Stimulated activated naive B cell treated with anti-CD40 and anti-IgM and Interleukin-4, amounts not matched to agents 10 μg/mL and 1 μg/mL and 100 μg/mL, for 72 hours (primary cell): ENCODE results near the gene CRELD2.

ENCODE experiments used
- ATAC-seq, 2 donors: fragments of 150-1000 bp; cut with Tn5 transposase; replicated peaks; 2 replicates each; pipeline ENCODE4 v1.10.0; 2021; ENCODE audit warnings: moderate library complexity in 1 of 2
- DNase-seq: peaks from one replicate; pipeline ENCODE4 v3.0.0; 2021
- H3K27ac Mint-ChIP-seq: one replicate; pipeline ENCODE4 v1.8.0; 2022; ENCODE audit warnings: mild to moderate bottlenecking, mixed read lengths
- H3K27me3 Mint-ChIP-seq, 2 donors: one replicate each; pipeline ENCODE4 v1.8.0; 2022; ENCODE audit warnings: mixed read lengths in 2 of 2
- H3K36me3 Mint-ChIP-seq, 2 donors: one replicate each; pipeline ENCODE4 v1.8.0; 2022; ENCODE audit warnings: mixed read lengths in 2 of 2, mild to moderate bottlenecking in 1 of 2
- H3K4me1 Mint-ChIP-seq, 2 donors: one replicate each; pipeline ENCODE4 v1.8.0; 2022; ENCODE audit warnings: mixed read lengths in 2 of 2, mild to moderate bottlenecking in 1 of 2
- H3K4me3 Mint-ChIP-seq, 2 donors: one replicate each; pipeline ENCODE4 v1.8.0; 2022; ENCODE audit warnings: mild to moderate bottlenecking in 2 of 2, mixed read lengths in 2 of 2, moderate library complexity in 1 of 2
- H3K9me3 Mint-ChIP-seq, 2 donors: one replicate each; pipeline ENCODE4 v1.8.0; 2022; ENCODE audit warnings: mixed read lengths in 2 of 2, mild to moderate bottlenecking in 1 of 2

The CRELD2 gene

GRCh38 chr22:49917974-49918910 is at the start of gene CRELD2, which contains the start of gene ALG12:
CRELD2 (plus strand) TSS chr22:49918634; CDS start chr22:49918770, 136 bp downstream.
ALG12 (minus strand) TSS chr22:49918438; CDS start chr22:49913765, 4,673 bp downstream.
- H3K36me3 Mint-ChIP-seq = peaks cover 4 to 34% of the 10 kb centered on the region in 2 donors
- H3K27ac Mint-ChIP-seq = peak within 1 kb of the TSS; percentile 94
- DNase-seq = peak; percentile 95
- ATAC-seq = peak; percentile 94 to 97
- H3K9me3 Mint-ChIP-seq = no peaks in the 10 kb centered on the region
- H3K27me3 Mint-ChIP-seq = no peaks in the 10 kb centered on the region
- H3K4me1 Mint-ChIP-seq = peaks cover 20 to 33% of the 10 kb centered on the region in 2 donors
- H3K4me3 Mint-ChIP-seq = peak within 1 kb of the TSS; percentile 81 to 89

GRCh38 chr22:49869086-49869830 is 49.2 kb upstream of the CRELD2 start:
- no peak overlapping the region for H3K4me3 Mint-ChIP-seq
- ATAC-seq = no peak
- peaks cover 6 to 16% of the 10 kb centered on the region in 2 donors for H3K4me1 Mint-ChIP-seq
- no peak for DNase-seq
- no peaks in the 10 kb centered on the region for H3K27me3 Mint-ChIP-seq
- H3K27ac Mint-ChIP-seq = no peak overlapping the region
- peaks cover 38 to 69% of the 10 kb centered on the region in 2 donors for H3K36me3 Mint-ChIP-seq
- peaks cover 17 to 22% of the 10 kb centered on the region in 2 donors for H3K9me3 Mint-ChIP-seq

GRCh38 chr22:49869845-49870712 is 48.4 kb upstream of the CRELD2 start:
- Mint-ChIP-seq H3K9me3 (peaks cover 17 to 22% of the 10 kb centered on the region in 2 donors), H3K36me3 (peaks cover 37 to 68% of the 10 kb centered on the region in 2 donors), H3K4me1 (peaks cover 6 to 15% of the 10 kb centered on the region in 2 donors), H3K27ac (no peak overlapping the region), H3K27me3 (no peaks in the 10 kb centered on the region), H3K4me3 (no peak overlapping the region)
- DNase-seq = no peak
- ATAC-seq = no peak

- Mint-ChIP-seq H3K27me3 (no peaks in the 10 kb centered on the region), H3K36me3 (peaks cover 31 to 64% of the 10 kb centered on the region in 2 donors), H3K9me3 (peaks cover 9 to 13% of the 10 kb centered on the region in 2 donors), H3K4me3 (no peak overlapping the region), H3K27ac (no peak overlapping the region), H3K4me1 (peaks cover 8 to 15% of the 10 kb centered on the region in 2 donors)
- ATAC-seq (no peak), DNase-seq (no peak)
These were observed 47.0 kb upstream of the CRELD2 start for GRCh38 chr22:49871482-49871881.

GRCh38 chr22:49872347-49872746 is 46.1 kb upstream of the CRELD2 start:
- Mint-ChIP-seq H3K36me3 (peaks cover 22 to 58% of the 10 kb centered on the region in 2 donors), H3K9me3 (peaks cover 5% of the 10 kb centered on the region in 2 donors), H3K4me3 (no peak overlapping the region), H3K27ac (no peak overlapping the region), H3K27me3 (no peaks in the 10 kb centered on the region), H3K4me1 (peaks cover 8 to 15% of the 10 kb centered on the region in 2 donors)
- no peak for DNase-seq
- no peak for ATAC-seq

- Mint-ChIP-seq H3K9me3 (peaks cover 5% of the 10 kb centered on the region in 2 donors), H3K4me3 (no peak overlapping the region), H3K27ac (peak overlapping the region; percentile 47), H3K4me1 (peaks cover 8 to 20% of the 10 kb centered on the region in 2 donors), H3K36me3 (peaks cover 23 to 59% of the 10 kb centered on the region in 2 donors), H3K27me3 (no peaks in the 10 kb centered on the region)
- DNase-seq = no peak
- no peak for ATAC-seq
These were observed 45.0 kb upstream of the CRELD2 start for GRCh38 chr22:49873228-49873940.

GRCh38 chr22:49877642-49878041 is 40.8 kb upstream of the CRELD2 start:
- no peak overlapping the region for H3K4me3 Mint-ChIP-seq
- no peak for DNase-seq
- no peak for ATAC-seq
- peaks cover 0 to 2% of the 10 kb centered on the region in 2 donors for H3K9me3 Mint-ChIP-seq
- H3K27ac Mint-ChIP-seq = no peak overlapping the region
- peaks cover 24 to 48% of the 10 kb centered on the region in 2 donors for H3K36me3 Mint-ChIP-seq
- H3K4me1 Mint-ChIP-seq = peaks cover 24 to 35% of the 10 kb centered on the region in 2 donors
- no peaks in the 10 kb centered on the region for H3K27me3 Mint-ChIP-seq

GRCh38 chr22:49878206-49878605 is 40.2 kb upstream of the CRELD2 start:
- no peaks in the 10 kb centered on the region for H3K27me3 Mint-ChIP-seq
- peaks cover 21 to 35% of the 10 kb centered on the region in 2 donors for H3K4me1 Mint-ChIP-seq
- no peak overlapping the region for H3K27ac Mint-ChIP-seq
- peaks cover 0 to 2% of the 10 kb centered on the region in 2 donors for H3K9me3 Mint-ChIP-seq
- peaks cover 24 to 50% of the 10 kb centered on the region in 2 donors for H3K36me3 Mint-ChIP-seq
- ATAC-seq = no peak
- no peak for DNase-seq
- H3K4me3 Mint-ChIP-seq = no peak overlapping the region

GRCh38 chr22:49879871-49880270 is 38.6 kb upstream of the CRELD2 start:
- peaks cover 18 to 25% of the 10 kb centered on the region in 2 donors for H3K4me1 Mint-ChIP-seq
- no peaks in the 10 kb centered on the region for H3K27me3 Mint-ChIP-seq
- H3K36me3 Mint-ChIP-seq = peaks cover 28 to 57% of the 10 kb centered on the region in 2 donors
- no peak for ATAC-seq
- peak overlapping the region; percentile 63 to 73 for H3K4me3 Mint-ChIP-seq
- H3K27ac Mint-ChIP-seq = peak overlapping the region; percentile 81
- no peak for DNase-seq
- H3K9me3 Mint-ChIP-seq = peaks cover 0 to 2% of the 10 kb centered on the region in 2 donors

GRCh38 chr22:49880281-49880680 is 38.2 kb upstream of the CRELD2 start:
- Mint-ChIP-seq H3K9me3 (peaks cover 0 to 2% of the 10 kb centered on the region in 2 donors), H3K4me1 (peaks cover 18 to 25% of the 10 kb centered on the region in 2 donors)

GRCh38 chr22:49881856-49882255 is 36.6 kb upstream of the CRELD2 start:
- Mint-ChIP-seq H3K27me3 (no peaks in the 10 kb centered on the region), H3K4me3 (no peak overlapping the region), H3K4me1 (peaks cover 16 to 25% of the 10 kb centered on the region in 2 donors), H3K9me3 (peaks cover 0 to 2% of the 10 kb centered on the region in 2 donors), H3K27ac (no peak overlapping the region), H3K36me3 (peaks cover 42 to 63% of the 10 kb centered on the region in 2 donors)
- DNase-seq (no peak), ATAC-seq (peak; percentile 18 to 22)

More at GRCh38 chr22:49880281-49880680, 38.2 kb upstream of the CRELD2 start:
- Mint-ChIP-seq H3K36me3 (peaks cover 31 to 56% of the 10 kb centered on the region in 2 donors), H3K27me3 (no peaks in the 10 kb centered on the region), H3K4me3 (peak overlapping the region; percentile 63 to 73), H3K27ac (peak overlapping the region; percentile 81)
- DNase-seq (no peak), ATAC-seq (peak; percentile 72 to 79)

GRCh38 chr22:49882519-49883293 is 35.7 kb upstream of the CRELD2 start:
- Mint-ChIP-seq H3K27me3 (no peaks in the 10 kb centered on the region), H3K9me3 (peaks cover 0 to 2% of the 10 kb centered on the region in 2 donors), H3K4me1 (peaks cover 16 to 23% of the 10 kb centered on the region in 2 donors), H3K4me3 (no peak overlapping the region), H3K36me3 (peaks cover 47 to 67% of the 10 kb centered on the region in 2 donors), H3K27ac (no peak overlapping the region)
- ATAC-seq (no peak), DNase-seq (no peak)
